ENCODE measurements around the gene NSUN2.

DNA sequence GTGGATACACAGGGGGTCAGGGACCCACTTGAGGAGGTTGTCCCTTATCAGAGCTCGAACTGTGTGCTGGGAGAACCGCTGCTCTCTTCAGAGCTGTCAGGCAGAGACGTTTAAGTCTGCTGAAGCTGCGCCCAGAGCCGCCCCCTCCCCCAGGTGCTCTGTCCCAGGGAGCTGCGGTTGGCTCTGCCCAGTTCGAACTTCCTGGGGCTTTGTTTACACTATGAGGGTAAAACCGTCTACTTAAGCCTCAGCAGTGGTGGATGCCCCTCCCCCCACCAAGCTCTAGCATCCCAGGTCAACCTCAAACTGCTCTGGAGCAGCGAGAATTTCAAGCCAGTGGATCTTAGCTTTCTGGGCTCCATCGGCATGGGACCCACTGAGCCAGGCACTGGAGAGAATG, 16.3 kb upstream of the NSUN2 start:
- TF ChIP-seq, protein P1, sequence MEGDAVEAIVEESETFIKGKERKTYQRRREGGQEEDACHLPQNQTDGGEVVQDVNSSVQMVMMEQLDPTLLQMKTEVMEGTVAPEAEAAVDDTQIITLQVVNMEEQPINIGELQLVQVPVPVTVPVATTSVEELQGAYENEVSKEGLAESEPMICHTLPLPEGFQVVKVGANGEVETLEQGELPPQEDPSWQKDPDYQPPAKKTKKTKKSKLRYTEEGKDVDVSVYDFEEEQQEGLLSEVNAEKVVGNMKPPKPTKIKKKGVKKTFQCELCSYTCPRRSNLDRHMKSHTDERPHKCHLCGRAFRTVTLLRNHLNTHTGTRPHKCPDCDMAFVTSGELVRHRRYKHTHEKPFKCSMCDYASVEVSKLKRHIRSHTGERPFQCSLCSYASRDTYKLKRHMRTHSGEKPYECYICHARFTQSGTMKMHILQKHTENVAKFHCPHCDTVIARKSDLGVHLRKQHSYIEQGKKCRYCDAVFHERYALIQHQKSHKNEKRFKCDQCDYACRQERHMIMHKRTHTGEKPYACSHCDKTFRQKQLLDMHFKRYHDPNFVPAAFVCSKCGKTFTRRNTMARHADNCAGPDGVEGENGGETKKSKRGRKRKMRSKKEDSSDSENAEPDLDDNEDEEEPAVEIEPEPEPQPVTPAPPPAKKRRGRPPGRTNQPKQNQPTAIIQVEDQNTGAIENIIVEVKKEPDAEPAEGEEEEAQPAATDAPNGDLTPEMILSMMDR (IDR thresholded peaks at IDR 0.05): no peak
- no peak for TF ChIP-seq POLR2AphosphoS5 (IDR thresholded peaks at IDR 0.05)
- TF ChIP-seq POLR2A (IDR thresholded peaks at IDR 0.05): no peak

All from transverse colon (tissue), 4 donors.